Measurements from ENCODE around the gene ADAM22.

Gene ADAM22

DNA sequence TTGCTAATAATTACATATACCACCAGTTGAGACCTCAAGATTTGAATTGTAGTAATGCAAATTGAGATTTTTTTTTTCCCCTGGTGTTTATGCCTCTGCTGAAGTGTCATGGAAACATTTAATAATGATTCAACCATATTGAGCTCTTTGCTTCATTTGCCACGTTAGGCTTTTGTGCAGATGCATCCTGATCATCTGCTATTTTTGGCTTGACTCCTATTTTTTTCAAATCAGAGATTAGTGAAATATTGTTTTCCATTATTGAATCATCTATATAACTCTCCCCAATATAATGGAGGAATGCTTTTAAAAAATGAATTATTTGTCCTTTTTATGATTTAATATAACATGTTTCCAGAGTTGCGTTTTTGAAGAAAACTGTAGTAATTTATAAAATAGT is 170.7 kb downstream of the ADAM22 start:
- no peak for DNase-seq (ENCODE audit: low spot score)
- TF ChIP-seq, protein P1, sequence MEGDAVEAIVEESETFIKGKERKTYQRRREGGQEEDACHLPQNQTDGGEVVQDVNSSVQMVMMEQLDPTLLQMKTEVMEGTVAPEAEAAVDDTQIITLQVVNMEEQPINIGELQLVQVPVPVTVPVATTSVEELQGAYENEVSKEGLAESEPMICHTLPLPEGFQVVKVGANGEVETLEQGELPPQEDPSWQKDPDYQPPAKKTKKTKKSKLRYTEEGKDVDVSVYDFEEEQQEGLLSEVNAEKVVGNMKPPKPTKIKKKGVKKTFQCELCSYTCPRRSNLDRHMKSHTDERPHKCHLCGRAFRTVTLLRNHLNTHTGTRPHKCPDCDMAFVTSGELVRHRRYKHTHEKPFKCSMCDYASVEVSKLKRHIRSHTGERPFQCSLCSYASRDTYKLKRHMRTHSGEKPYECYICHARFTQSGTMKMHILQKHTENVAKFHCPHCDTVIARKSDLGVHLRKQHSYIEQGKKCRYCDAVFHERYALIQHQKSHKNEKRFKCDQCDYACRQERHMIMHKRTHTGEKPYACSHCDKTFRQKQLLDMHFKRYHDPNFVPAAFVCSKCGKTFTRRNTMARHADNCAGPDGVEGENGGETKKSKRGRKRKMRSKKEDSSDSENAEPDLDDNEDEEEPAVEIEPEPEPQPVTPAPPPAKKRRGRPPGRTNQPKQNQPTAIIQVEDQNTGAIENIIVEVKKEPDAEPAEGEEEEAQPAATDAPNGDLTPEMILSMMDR (IDR thresholded peaks at IDR 0.05; ENCODE audit: extremely low read depth, missing control alignments), result no peak

DNA sequence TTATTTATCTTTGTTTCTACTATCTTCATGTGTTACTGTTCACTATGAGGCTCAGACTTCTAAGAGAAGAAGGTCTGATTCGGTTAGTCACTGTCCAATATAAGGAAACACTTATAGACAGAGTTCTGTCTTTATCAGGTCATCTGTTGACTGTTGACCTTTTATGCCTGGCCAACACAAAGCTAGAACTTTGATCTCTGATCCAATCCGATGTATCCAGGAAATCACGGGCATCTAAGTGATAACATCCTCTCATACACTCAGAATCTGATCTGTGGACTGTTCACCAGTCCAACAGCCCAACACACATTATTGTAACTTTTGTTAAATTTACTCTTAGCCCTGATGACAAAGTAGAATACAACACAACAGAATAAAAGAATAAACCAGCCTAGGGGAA is 171.2 kb downstream of the ADAM22 start:
- no peak for DNase-seq (ENCODE audit: low spot score)
- TF ChIP-seq, protein P1 (IDR thresholded peaks at IDR 0.05; ENCODE audit: extremely low read depth, missing control alignments), result no peak

DNA sequence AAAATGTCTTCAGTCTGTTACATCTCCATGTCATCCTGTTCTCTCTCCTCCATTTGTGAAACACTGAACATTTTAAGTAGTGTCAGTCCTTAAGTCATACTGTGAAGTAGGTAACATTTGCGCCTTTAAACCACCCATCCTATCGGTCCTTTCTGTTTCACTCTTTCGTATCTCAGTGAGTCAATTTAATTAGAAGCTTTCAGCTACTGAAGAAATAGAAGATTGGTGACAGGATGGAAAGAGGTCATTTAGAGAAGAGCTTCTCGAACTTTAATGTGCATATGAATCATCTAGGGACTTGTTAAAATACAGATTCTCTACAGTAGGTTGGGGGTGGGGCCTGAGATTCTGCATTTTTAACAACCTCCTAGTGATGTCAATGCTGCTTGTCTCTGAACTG is 172.4 kb downstream of the ADAM22 start:
- TF ChIP-seq, protein P1 (IDR thresholded peaks at IDR 0.05; ENCODE audit: extremely low read depth, missing control alignments), result no peak
- DNase-seq (ENCODE audit: low spot score), result no peak

DNA sequence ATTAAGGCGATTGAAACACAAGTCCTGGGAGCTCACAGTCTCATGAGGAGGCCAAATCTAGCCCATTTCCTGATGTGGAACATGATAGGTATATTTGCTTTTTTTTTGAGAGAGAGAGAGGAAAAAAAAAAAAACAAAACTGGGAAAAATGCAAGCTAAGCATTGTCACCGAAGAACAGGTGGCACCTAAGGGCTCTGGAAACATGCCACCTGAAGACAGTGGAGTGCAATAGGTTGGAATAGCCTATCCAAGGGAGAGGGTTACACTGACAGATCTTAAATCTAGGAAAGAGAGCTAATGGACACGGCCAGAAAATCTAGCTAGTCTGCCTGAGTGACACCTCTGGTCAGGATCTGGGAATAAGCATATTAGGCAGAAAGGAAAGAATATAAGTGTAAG is 175.6 kb downstream of the ADAM22 start:
- no peak for DNase-seq (ENCODE audit: low spot score)
- TF ChIP-seq, protein P1 (IDR thresholded peaks at IDR 0.05; ENCODE audit: extremely low read depth, missing control alignments), result no peak

DNA sequence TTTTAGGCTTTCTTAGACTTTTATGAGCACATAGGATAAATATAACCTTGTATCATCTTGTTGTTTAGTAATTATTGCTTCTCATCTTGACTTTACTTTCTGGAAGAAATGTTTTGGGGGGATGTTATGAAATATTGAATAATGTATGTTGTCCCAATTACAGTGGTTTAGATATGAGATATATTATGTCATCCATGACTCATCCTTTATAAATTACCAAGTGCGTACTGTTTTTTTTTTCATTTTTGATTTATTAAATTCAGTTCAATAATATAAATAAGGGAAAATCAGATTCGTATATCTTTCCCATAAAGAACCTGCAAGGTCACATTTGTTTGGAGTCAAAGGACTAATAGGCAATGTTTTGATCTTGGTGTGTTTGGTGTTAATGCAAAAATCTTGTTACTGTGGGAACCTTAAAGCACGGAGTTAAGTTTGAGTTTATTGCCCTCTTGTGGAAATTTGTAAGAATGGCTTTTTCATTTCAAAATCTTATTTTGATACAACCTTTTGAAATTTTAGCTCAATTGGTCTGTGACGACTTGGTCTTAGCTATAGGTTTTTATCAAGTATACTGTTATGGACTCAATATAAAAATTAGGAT is 177.2 kb downstream of the ADAM22 start:
- TF ChIP-seq, protein P1 (IDR thresholded peaks at IDR 0.05; ENCODE audit: extremely low read depth, missing control alignments), result peak; percentile 10
- peak; percentile 34 for DNase-seq (ENCODE audit: low spot score)

DNA sequence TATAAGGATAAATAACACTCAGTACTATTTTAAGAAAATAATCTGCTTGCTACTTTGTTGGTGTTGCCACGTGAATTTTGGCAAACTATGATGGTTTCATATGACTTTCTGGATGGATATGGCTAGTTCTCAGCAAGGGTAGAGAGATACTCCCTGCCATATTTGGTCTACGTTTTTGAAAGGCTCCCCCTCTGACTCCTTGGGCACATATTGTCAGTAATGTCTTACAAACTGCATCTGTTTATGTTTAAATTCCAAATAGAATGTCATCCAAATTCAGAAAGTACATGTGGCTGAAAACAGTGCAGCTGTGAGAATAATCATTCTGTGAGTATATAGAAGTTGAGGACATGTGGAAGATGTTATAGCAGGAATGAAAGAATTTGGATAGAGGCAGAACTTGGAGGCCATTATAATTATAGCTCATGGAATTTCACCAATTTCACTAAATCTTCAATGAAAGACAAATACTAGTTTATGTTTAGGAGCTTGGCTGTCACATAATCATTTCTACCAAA is 178.0 kb downstream of the ADAM22 start:
- TF ChIP-seq, protein P1 (IDR thresholded peaks at IDR 0.05; ENCODE audit: extremely low read depth, missing control alignments), result no peak
- DNase-seq (ENCODE audit: low spot score), result no peak

DNA sequence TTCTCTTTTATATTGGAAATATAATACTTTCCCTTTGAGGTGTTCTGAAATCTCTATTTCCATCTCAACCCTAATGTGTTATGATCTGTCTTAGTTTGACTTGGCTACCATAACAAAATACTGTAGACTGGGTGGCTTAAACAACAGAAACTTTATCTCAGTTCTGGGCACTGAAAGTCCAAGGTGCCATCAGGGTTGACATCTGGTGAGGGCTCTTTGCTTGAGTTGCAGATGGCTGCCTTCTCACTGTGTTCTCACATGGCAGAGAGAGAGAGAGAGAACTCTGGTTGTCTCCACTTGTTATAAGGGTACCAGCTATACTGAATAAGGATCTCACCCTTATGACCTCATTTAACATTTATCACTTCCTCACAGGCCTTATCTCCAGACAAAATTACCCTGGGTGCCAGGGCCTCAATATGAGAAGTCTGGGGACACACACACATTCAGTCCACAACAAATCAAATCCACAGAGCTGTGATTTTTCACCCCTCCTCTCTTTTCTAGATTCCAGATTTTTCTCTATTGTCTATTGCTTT is 181.3 kb downstream of the ADAM22 start:
- TF ChIP-seq, protein P1 (IDR thresholded peaks at IDR 0.05; ENCODE audit: extremely low read depth, missing control alignments), result no peak
- no peak for DNase-seq (ENCODE audit: low spot score)
